HuH-7 (cell line): ENCODE data around the gene MRPL55.
A peak's percentile ranks its signal among the peaks of the same experiment; 100 is the strongest.

Experiments
- DNase-seq: peaks from one replicate; pipeline ENCODE4 v3.0.0; 2011; ENCODE audit warnings: low spot score

Gene MRPL55

GRCh38 chr1:228147768-228148167, 38.7 kb upstream of the MRPL55 start:
- DNase-seq, result peak; percentile 16

DNA sequence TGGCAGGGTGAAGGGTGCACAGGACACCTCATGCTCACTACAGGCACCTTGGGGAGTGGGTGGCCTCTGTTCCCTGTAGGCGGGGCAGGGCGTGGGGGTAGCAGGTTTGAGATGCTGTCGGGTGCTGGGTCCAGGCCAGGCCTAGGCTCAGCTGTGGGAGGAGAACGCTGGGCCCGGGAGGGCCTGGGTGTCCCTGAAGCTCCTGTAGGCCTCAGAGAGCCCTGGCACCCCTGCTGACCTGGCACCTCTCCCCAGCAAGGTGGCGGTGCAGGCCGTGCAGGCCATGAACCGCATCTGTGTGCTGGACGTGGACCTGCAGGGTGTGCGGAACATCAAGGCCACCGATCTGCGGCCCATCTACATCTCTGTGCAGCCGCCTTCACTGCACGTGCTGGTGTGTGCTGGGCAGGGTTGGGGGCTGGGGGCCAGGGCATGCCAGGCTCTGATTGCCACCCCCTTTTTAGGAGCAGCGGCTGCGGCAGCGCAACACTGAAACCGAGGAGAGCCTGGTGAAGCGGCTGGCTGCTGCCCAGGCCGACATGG, 38.1 kb upstream of the MRPL55 start:
- DNase-seq, result peak; percentile 8

GRCh38 chr1:228146417-228147150, 37.5 kb upstream of the MRPL55 start:
- peak; percentile 5 for DNase-seq

DNA sequence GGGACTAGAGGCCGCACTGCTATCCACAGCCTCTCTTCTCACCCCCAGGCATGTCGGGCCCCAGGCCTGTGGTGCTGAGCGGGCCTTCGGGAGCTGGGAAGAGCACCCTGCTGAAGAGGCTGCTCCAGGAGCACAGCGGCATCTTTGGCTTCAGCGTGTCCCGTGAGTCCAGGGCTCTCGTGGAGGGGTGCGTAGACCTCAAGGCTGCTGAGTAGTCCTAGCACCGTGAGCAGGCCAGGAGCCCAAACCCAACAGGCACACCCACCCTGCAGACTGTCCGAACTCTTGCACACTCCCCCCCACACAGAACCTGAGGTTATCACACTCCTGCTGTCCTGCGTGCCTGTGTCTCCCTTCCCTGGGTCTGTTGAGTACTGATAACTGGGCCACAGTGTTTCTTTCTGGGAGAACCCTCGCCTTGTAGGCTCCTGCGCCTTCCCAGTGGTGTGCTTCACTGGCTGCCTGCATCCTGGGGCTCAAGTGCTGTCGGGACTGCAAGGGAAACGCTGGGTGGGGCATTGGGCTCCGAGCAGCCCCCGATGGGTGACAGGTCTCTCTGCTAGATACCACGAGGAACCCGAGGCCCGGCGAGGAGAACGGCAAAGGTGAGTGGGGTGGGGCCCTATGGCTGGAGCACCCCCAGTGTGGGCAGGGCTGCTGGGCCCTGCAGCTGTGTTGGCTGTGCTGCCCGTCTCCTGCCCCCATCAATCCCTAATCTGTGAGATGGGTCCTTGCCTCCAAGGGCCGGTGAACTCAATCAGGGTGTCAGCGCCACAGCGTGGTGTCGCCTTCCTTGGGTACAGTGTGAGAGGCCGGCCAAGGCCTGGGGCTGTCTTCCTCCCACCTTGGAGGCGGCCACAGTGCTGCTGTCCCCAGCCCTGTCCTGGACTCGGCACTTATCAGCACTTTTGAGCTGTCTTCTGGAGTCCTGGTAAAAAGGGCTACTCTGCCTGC, 36.6 kb upstream of the MRPL55 start:
- DNase-seq, result peak; percentile 7

GRCh38 chr1:228144993-228145343, 35.9 kb upstream of the MRPL55 start:
- DNase-seq, result peak; percentile 7

DNA sequence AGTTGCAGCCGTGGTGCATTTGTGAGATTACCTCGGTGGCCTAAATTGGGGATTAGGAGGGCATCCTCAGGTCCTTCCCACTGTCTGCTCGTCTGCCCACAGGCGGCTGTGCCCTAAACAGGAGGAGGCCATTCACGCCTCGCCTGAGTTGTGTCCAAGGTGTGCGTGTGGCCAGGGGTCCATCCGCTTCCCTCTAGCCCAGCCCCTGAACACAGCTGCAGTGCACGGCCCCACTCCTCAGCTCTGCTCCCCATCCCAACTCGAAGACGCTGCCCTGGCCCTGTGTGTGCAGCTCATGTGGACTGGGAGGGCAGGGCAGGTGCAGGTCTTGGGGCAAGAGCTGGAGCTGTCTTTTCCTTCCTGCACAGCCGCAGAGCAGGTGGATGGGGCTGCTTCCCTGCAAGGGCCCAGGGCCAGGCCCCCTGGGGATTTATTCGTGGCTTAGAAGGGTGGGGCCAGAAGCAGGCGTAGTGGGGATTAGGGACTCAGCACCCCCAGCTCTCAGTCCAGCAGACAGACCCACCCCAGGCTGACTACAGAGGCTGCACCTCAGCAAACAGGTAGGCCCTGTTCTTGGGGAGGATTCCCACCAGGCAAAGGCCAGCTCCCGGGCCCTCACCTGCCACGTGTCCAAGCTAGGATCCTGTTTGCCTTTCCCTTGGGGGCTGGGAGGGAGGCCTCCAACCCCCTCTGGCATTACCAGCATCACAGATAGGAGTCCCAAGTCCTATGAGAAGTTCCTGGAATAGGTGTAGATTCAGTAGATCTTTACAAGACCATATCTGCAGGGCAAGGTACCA, 35.3 kb upstream of the MRPL55 start:
- peak; percentile 10 for DNase-seq

- peak; percentile 9 for DNase-seq
Observed at GRCh38 chr1:228143480-228144192, 34.5 kb upstream of the MRPL55 start.

DNA sequence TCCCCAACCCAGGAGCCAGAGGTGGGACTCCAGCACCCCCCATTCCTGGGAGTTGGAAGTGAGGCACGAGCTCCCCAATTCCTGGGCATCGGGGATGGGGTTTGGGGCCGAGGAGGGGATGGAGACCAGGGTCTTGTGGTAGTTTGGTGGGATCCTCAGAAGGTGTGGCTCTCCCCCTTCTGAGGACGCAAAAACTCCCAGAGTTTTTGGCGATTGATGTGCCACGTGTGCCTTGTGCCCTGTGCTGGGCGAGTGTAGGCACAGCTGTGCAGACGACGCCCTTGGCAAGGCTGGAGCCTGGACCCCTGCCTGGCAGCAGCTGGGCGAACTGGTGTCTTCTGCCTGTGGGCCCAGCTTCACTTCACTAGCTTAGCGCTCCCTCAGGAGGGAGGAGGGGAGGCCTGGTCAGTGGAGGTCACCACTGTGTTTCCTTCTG, 33.6 kb upstream of the MRPL55 start:
- no peak for DNase-seq

DNA sequence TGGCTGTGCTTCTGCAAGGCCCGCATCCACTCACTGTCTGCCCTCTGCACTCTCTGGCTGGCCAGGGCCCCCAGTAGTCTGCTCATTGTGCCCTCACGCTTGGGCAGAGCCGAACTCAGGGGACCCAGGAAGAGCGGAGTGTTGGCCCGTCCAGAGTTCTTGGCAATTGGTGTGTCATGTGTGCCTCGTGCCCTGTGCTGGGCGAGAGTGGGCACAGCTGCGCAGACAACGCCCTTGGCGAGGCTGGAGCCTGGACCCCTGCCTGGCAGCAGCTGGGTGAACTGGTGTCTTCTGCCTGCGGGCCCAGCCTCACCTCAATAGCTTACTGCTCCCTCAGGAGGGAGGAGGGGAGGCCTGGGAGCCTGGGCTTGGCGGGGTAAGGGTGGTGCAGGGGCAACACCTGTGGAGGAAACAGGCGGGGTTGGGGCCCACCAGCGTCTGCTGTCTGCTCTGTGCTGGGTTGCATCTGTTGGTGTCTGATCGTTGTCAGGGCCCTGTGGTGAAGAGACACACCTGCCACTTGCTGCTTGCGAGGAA, 33.1 kb upstream of the MRPL55 start:
- no peak for DNase-seq

DNA sequence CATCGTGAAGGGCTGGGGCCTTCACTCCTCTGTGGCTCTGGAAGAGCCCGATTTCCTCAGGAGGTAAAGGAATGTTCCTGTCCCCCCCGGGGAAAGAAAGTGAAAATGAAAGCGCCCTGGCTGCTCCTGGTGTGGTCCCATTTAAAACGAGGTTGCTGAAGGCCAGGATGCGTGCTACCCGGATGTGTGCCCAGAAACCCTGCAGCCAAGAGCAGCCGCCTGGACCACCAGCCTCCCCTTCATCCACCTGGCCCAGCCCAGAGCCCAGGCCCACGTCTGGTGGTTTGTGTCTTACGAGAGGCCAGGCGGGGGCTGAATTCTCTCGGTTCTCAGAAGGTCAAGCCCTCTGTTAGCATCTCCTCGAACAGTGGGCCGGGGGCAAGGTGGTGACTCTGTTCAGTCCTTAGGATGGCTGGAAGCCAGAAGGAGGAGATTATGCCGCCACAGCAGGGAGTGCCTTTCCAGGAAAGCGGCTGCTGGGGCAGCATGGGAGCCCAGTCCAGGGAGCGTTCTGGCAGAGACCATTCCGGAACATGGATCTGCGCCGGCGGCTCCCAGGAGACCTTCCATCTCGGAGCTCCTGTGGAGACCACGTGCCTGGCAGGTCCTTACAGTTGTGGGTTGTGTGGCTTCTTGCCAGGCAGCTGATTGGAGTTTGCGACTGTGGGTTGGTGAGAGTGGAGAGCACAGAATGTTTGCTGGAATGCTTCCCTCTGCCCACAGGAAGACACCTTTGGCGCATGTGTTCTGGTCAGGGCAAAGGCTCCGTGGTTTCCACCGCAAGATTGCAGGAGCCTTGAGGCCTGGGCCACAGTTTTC, 32.3 kb upstream of the MRPL55 start:
- peak; percentile 17 for DNase-seq

- no peak for DNase-seq
Observed at GRCh38 chr1:228140724-228141225, 31.7 kb upstream of the MRPL55 start.

DNA sequence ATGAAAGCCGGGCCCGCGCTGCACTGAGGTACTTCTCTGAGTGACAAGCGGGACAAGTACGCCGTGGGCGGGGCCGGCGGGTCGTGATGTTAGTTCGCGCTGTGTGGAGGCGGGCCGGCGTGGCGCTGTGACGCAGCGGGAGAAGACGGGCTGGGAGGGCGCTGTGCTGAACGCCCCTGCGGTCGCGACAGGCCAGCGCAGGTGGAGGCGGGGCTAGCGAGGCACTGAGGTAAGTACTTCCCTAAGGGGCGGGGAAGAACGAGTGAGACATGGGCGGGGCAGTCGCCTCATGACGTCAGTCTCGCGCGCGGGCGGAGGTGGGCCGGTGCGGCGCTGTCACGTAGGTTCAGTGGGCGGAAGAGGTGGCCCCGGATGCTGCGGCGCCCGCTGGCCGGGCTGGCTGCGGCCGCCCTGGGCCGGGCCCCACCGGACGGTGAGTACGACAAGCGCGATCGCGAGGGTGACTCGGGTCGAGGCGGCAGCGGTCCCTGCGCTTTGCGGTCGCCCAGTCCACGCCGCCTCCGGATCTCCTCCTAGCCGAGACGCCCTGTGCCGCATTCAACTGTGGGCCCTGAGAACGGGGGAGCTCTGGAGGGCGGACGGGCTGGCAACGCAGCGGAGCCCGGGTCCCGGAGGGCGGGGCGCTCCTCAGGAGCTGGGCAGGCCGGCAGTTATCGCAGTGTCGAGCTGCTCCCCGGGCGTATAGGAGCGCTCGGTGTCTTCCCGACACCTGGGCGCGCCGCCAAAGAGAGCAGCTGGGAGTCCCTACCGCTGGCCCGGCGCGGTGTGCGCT, 31.0 kb upstream of the MRPL55 start, which contains the start of gene GUK1:
GUK1 (plus strand) TSS at position 349 of the 793 bp plus-strand sequence; CDS start at position 373, 24 bp downstream.
- DNase-seq, result peak; percentile 97

DNA sequence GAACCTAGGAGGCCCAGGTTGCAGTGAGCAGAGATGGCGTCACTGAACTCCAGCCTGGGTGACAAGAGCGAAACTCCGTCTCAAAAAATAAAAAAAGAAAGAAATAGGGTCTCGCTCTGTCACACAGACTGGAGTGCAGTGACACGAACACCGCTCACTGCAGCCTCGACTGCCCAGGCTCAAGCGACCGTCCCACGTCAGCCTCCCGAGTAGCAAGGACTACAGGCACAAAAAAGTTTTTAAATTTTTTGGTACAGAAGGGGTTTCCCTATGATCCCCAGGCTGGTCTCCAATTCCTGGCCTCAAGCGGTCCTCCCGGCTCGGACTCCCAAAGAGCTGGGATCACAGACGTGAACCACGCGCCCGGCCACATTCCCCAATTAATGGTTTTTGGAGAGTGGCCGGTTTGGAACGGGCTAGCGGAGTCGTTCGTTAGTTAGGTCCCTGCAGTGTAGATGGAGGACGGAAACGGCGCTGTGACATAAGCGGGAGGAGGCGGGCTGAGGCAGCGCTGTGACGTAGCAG, 30.4 kb upstream of the MRPL55 start:
- no peak for DNase-seq

DNA sequence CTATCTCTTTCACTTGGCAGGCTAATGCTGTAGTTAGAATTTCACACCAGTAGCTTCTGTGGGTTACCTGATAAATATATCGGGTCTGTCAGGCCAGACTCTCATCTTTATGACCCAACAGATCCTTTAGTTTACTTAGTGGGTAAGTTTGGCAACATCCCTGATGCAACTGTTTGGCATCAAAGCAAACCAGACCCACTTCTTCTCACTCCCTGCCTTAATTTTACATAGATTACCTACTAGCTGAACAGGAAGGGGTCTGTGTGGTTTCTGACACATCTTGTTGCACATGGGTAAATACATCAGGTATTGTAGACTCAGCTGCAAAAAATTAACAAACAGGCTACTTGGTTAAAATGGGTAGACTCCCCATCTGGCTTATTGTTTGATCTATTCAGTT, 27.8 kb upstream of the MRPL55 start:
- DNase-seq, result no peak

DNA sequence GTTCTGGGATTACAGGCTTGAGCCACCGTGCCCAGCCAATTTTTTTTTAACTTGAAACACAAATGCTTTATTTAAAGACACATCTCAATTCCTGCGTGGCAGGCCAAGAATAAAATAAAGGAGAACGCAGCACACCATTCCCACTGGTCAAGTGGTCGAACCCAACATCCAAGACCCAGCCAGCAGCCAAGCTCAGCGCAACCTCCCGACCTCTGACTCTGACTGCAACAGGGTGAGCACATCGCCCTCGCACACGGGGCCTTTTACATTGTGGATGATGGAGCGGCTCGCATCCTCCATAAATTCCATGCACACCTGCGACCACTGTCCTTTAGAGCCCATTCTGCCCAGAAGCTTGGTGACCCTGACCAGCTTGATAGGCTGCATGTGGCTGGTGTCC, 25.5 kb upstream of the MRPL55 start:
- no peak for DNase-seq

DNA sequence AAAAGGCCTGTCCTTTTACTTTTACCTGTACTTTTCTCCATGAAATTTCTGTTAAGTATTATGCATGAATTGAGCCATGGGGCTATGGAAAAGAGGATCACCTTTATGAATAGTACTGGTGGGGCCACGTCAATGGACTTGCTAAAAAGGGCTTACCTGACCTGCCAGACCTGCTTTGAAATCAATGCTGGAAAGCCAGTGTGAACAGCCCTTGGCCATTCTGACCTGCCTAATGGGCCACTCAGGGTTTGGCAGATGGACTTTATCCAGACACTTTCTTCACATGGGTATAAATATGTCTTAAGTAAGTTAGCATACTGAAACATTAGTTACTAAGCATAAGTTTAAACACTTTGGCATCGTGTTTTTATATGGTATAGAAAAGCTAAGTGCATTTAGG, 22.7 kb upstream of the MRPL55 start:
- no peak for DNase-seq

DNA sequence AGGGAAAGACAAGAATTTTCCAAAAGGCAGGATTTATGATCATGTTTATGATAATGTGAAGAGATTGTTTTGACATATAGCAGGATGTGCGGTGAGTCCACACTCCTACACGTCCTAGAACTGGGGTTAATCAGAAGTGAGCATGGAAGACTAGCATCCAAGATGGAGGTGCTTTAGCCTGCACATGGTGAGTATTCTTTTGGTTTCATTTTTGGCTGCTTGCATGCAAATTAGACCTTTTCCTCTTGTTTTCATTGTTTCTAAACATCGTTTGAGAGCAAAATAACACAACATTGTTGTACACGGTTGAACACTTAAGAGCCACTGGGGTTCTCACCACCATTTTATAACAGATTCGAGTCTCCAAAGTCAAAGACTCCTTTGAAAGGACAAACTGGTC, 16.1 kb upstream of the MRPL55 start:
- no peak for DNase-seq

DNA sequence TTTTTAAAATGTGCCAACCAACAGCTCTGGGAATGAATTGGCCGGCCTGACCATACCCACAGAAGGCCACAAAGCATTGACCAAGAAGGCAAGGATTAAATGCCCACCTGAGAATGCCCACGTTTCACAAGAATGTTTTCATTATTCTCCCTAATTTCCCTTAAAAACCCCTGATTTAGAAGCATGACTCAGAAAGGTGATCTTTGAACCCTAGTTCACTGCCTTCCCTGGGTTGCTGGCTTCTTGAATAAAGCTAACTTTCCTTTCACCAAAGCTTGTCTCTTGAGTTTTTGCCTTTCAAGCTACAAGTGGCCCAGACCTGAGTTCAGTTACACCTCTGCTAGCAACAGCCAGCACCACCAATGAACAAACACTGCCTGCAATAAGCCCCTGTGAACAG, 14.4 kb upstream of the MRPL55 start:
- no peak for DNase-seq

- no peak for DNase-seq
Observed at GRCh38 chr1:228122921-228123441, 13.9 kb upstream of the MRPL55 start.
